Epidermal melanocyte (primary cell): Measurements from ENCODE around the gene P4HA3.
A peak's percentile ranks its signal among the peaks of the same experiment; 100 is the strongest.

Experiments
- DNase-seq: peaks from one replicate; pipeline ENCODE4 v3.0.0; 2011; ENCODE audit warnings: low spot score; ENCODE audit not compliant: insufficient read length

P4HA3 gene

GRCh38 chr11:74267014-74267413 lies 44.4 kb downstream of the P4HA3 start:
- DNase-seq, result no peak

DNA sequence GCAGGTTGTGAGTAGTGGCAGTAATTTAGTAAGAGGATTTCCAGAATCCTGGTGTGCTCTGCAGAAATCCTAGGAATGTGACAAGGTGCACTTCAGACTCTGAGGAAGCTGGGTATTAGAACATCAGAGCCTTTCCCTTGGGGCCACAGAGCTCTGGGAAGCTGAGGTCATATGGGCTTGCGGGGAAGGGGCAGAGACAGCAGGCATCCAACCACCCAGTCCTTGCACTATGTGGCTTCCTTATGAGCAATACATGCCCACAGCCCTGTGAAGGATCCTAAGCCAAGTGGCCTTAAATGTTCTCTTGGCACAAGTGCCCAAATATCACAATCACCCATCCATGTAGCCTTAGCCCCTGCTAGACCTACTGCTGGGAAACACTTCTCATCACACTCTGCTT lies 46.2 kb downstream of the P4HA3 start:
- no peak for DNase-seq

- no peak for DNase-seq
Measured at GRCh38 chr11:74262725-74263124, 48.7 kb downstream of the P4HA3 start.

DNA sequence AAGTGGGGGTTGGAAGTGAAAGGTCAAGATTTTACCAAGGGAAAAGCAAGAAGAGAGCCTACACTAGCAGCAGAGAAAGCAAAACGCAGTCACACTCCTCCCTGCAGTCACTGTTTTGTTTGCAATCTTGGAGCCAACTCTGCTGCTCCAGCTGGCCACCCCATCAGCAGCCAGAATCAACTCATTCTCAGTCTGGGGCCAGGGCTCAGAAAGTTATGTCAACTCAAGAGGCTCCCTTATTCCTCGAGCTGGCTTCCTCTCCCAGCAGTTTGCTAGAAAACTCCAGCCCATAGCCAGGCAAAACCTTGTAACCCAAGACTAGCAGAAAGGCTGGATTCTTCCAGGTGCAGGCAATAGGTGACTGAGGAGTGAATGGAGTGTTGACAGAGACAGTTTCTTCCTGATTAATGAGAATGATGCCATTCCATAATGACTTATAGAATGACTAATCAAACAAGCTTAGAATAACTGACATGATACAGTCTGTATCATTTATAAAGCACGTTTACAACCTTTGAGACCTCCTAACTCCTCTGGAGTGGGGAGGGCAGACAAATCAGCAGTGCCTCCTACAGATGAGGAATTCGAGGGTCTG lies 53.4 kb downstream of the P4HA3 start:
- no peak for DNase-seq

GRCh38 chr11:74256378-74257133 lies 54.9 kb downstream of the P4HA3 start:
- DNase-seq, result no peak

GRCh38 chr11:74255741-74256375 lies 55.6 kb downstream of the P4HA3 start:
- DNase-seq, result peak; percentile 45

- no peak for DNase-seq
Measured at GRCh38 chr11:74253361-74253760, 58.1 kb downstream of the P4HA3 start.

- no peak for DNase-seq
Measured at GRCh38 chr11:74249496-74249895, 61.9 kb downstream of the P4HA3 start.

GRCh38 chr11:74248469-74248868 lies 63.0 kb downstream of the P4HA3 start:
- no peak for DNase-seq

- DNase-seq, result no peak
Measured at GRCh38 chr11:74238243-74238642, 73.2 kb downstream of the P4HA3 start.

DNA sequence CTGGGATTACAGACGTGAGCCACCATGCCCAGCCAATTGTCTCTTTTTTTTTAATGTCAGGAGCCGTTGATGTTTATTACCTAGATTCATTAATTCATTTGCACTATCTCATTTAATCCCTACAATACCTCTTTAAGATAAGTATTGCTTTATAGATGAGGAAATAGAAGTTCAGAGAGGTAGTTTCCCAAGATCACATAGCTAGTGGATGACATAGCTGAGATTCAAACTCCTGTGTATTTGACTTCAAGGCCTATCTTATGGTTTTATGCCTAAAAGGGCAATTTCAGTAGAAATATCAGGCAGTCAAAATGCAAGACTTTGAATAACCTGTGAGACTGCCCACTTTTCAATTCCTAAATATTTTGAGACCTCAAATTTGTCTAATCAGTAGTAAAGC lies 73.9 kb downstream of the P4HA3 start:
- no peak for DNase-seq

GRCh38 chr11:74235121-74235520 lies 76.3 kb downstream of the P4HA3 start:
- DNase-seq, result no peak

GRCh38 chr11:74233683-74234082 lies 77.8 kb downstream of the P4HA3 start:
- no peak for DNase-seq

GRCh38 chr11:74232311-74232950 lies 79.0 kb downstream of the P4HA3 start:
- DNase-seq, result no peak

DNA sequence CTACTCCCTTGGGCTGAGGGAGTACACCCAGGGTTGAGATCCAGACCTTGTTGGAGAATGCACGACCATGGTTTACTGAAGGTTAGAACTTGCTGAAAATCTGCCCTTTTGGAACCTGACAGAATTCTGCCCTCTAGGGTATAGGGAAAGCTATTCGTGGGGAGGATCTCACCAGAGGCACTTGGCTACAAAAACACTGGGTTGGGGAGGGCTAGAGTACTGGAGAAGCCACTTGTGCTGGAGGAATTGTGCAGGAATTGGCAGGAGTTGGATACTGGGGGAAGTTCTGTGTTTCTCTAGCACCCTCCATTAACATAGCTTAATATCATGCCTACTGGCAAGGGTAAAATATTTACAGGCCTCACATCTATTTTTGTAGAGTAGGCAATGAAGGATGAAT lies 84.5 kb downstream of the P4HA3 start:
- no peak for DNase-seq

GRCh38 chr11:74225565-74225964 lies 85.9 kb downstream of the P4HA3 start:
- DNase-seq, result no peak

- no peak for DNase-seq
Measured at GRCh38 chr11:74221816-74222215, 89.6 kb downstream of the P4HA3 start.

GRCh38 chr11:74220376-74220775 lies 91.1 kb downstream of the P4HA3 start:
- no peak for DNase-seq
